ENCODE results near the gene PANX1. TPM values are rescaled to one million over a fixed set of nuclear protein-coding genes. Genes with fewer than 3 reads are reported as not detected.

The PANX1 gene
- total RNA-seq, 4 donors from 2014 or later: 29.9 to 43.2 (median 35.9) TPM

- no peak for ATAC-seq
- H3K4me3 ChIP-seq: no peak overlapping the region
Measured at GRCh38 chr11:94144664-94145063, 16.0 kb downstream of the PANX1 start.

GRCh38 chr11:94145431-94145830 lies 16.8 kb downstream of the PANX1 start:
- H3K4me1 ChIP-seq: peaks cover 0 to 74% (median 4%) of the 10 kb centered on the region in 3 donors
- ATAC-seq: no peak
- H3K36me3 ChIP-seq: no peaks in the 10 kb centered on the region
- no peaks in the 10 kb centered on the region for H3K9me3 ChIP-seq
- no peaks in the 10 kb centered on the region for H3K27me3 ChIP-seq
- H3K27ac ChIP-seq: no peak overlapping the region
- 71 to 77% methylated on average over 2 of the region's 2 CpGs for WGBS, 2 donors (ENCODE audit: low coverage in 1 of 2)
- TF ChIP-seq POLR2AphosphoS5 (IDR thresholded peaks at IDR 0.05): no peak
- no peak for TF ChIP-seq CTCF (IDR thresholded peaks at IDR 0.05)
- TF ChIP-seq POLR2A (IDR thresholded peaks at IDR 0.05): no peak
- no peak for TF ChIP-seq EP300 (IDR thresholded peaks at IDR 0.05)
- no peak overlapping the region for H3K4me3 ChIP-seq

More at GRCh38 chr11:94144664-94145063, 16.0 kb downstream of the PANX1 start:
- Histone ChIP-seq H3K27me3 (no peaks in the 10 kb centered on the region), H3K4me1 (peaks cover 0 to 66% (median 2%) of the 10 kb centered on the region in 3 donors), H3K27ac (no peak overlapping the region), H3K36me3 (no peaks in the 10 kb centered on the region), H3K9me3 (no peaks in the 10 kb centered on the region)
- 100% methylated on average over 1 of the region's 1 CpG for WGBS, 2 donors (ENCODE audit: low coverage in 1 of 2)
- TF ChIP-seq POLR2AphosphoS5 (IDR thresholded peaks at IDR 0.05): no peak
- TF ChIP-seq EP300 (IDR thresholded peaks at IDR 0.05): no peak
- no peak for TF ChIP-seq CTCF (IDR thresholded peaks at IDR 0.05)
- no peak for TF ChIP-seq POLR2A (IDR thresholded peaks at IDR 0.05)

GRCh38 chr11:94145916-94146315 lies 17.3 kb downstream of the PANX1 start:
- WGBS, 2 donors (ENCODE audit: low coverage in 1 of 2): 59 to 83% methylated on average over 3 to 4 of the region's 4 CpGs
- Histone ChIP-seq H3K4me1 (peaks cover 0 to 79% (median 9%) of the 10 kb centered on the region in 3 donors), H3K9me3 (no peaks in the 10 kb centered on the region), H3K36me3 (no peaks in the 10 kb centered on the region), H3K4me3 (no peak overlapping the region), H3K27ac (no peak overlapping the region), H3K27me3 (no peaks in the 10 kb centered on the region)
- ATAC-seq: no peak
- TF ChIP-seq EP300 (IDR thresholded peaks at IDR 0.05) (no peak), POLR2A (IDR thresholded peaks at IDR 0.05) (no peak), CTCF (IDR thresholded peaks at IDR 0.05) (no peak), POLR2AphosphoS5 (IDR thresholded peaks at IDR 0.05) (peak; percentile 10)

GRCh38 chr11:94147433-94147845 lies 18.8 kb downstream of the PANX1 start:
- H3K27me3 ChIP-seq: no peaks in the 10 kb centered on the region
- no peaks in the 10 kb centered on the region for H3K36me3 ChIP-seq
- H3K4me3 ChIP-seq: no peak overlapping the region
- H3K9me3 ChIP-seq: no peaks in the 10 kb centered on the region
- WGBS, 2 donors (ENCODE audit: low coverage in 1 of 2): 80 to 86% methylated on average over 1 to 8 of the region's 9 CpGs
- TF ChIP-seq POLR2AphosphoS5 (IDR thresholded peaks at IDR 0.05) (no peak), POLR2A (IDR thresholded peaks at IDR 0.05) (no peak), CTCF (IDR thresholded peaks at IDR 0.05) (no peak), EP300 (IDR thresholded peaks at IDR 0.05) (no peak)
- H3K4me1 ChIP-seq: peaks cover 0 to 81% (median 17%) of the 10 kb centered on the region in 3 donors
- no peak overlapping the region for H3K27ac ChIP-seq
- no peak for ATAC-seq

GRCh38 chr11:94148189-94148588 lies 19.5 kb downstream of the PANX1 start:
- no peak for TF ChIP-seq POLR2AphosphoS5 (IDR thresholded peaks at IDR 0.05)
- no peak for TF ChIP-seq CTCF (IDR thresholded peaks at IDR 0.05)
- no peak for TF ChIP-seq EP300 (IDR thresholded peaks at IDR 0.05)
- TF ChIP-seq POLR2A (IDR thresholded peaks at IDR 0.05): no peak
- Histone ChIP-seq H3K27ac (no peak overlapping the region), H3K4me3 (no peak overlapping the region), H3K36me3 (no peaks in the 10 kb centered on the region), H3K9me3 (no peaks in the 10 kb centered on the region), H3K27me3 (no peaks in the 10 kb centered on the region), H3K4me1 (peaks cover 0 to 81% (median 17%) of the 10 kb centered on the region in 3 donors)
- no peak for ATAC-seq
- 67 to 72% methylated on average over 2 of the region's 2 CpGs for WGBS, 2 donors (ENCODE audit: low coverage in 1 of 2)
